NCI-H446 (cell line): Measurements from ENCODE around the gene CCDC158.
"Not testable (repeated sequence)": the region's sequence is repeated elsewhere in the genome, so short reads cannot be mapped to it uniquely, and the experiment has no call there.

Experiments
- DNase-seq, 2 experiments: peaks; one replicate each; lab custom pipeline; 2025; lab: John Stamatoyannopoulos, UW

The CCDC158 gene

DNA sequence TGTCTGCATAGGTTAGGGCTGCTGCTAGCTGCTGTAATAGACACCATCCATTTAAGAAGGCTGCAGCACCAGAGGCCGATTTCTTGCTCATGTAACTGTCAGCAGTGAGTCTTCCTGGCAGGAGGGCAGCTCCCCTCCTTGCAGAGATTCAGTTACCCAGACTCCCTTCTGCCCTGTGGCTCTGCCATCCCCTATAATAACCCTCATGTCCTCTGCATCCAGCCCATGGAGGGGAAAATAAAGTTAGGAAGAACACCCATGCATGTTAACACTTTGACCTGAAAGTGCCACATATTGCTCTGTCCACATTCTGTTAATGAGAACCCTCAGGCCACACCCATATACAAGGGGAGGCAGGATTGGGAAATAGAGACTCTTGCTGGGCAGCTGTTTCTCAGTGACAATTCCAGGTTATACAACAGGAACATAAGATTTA is 109.0 kb downstream of the CCDC158 start:
- no peak for DNase-seq

- DNase-seq, result no peak
These were observed 110.3 kb downstream of the CCDC158 start for GRCh38 chr4:76310683-76311082.

GRCh38 chr4:76309939-76310550 is 110.9 kb downstream of the CCDC158 start:
- DNase-seq, result no peak

DNA sequence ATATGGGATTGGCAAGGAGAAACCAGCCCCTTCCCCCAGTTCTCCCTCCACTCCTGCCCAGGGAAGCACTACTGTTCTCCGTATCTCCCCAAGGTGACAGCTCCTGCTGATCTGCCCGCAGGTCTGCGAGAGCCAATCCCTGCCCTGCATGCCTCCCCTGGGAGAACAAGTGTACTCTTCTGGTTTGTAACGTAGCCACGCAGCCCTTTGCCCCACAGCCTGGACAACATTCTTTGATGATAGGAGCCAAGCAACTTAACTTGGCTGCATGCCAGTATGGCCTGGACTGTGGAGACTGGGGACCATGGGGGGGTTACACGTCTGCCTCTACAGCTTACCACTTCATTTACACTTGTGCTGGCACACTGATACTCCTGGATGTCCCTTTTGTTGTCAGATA is 112.4 kb downstream of the CCDC158 start:
- DNase-seq, result no peak

GRCh38 chr4:76307660-76308014 is 113.3 kb downstream of the CCDC158 start:
- DNase-seq, result peak in 1 of 2 experiments; percentile 47

GRCh38 chr4:76306882-76307659 is 113.9 kb downstream of the CCDC158 start:
- DNase-seq, result peak in 1 of 2 experiments; percentile 27

DNA sequence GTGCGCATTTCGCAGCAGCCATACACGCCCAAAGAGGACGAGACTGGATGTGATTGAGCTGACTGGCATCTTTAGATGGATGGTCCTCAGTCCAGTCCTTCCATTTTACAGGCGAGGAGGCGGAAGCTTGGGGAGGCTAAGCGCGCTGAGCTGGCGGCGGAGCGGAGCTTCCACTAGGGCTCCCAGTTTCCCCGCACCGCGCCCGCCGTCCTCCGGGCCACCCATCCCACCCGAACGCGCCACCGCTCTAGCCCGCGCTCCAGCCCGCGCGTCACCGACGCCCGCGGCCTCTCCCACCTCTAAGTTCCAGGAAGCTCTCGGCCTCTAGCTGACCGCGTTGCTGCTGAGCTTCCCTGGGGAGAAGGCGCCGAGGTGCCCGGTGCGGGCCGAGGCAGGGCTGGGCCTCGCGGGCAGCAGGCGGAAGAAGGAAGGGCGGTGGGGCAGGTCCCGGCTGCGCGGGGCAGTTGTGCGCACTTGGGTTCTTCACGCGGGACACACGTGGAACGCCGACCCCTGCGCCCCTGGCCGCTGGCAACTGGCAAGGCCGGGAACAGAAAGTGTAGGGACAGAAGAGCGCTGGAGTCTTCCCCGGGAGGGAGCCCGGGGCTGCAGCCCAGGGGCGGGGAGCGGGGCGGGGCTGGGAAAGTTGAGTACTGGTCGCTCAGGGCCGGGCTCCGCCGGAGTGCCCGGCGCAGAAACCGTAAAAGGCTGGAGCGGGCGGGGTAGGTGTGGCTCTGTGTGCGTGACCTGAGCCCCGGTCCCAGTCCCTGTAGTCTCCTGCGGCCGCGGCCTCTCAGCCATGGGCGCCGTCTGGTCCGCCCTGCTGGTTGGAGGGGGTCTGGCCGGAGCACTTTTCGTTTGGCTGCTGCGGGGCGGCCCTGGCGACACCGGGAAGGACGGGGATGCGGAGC is 114.7 kb downstream of the CCDC158 start, which contains the start of gene STBD1:
STBD1 (plus strand) TSS at position 763 of the 911 bp plus-strand sequence; CDS start at position 800, 37 bp downstream.
- no peak for DNase-seq

DNA sequence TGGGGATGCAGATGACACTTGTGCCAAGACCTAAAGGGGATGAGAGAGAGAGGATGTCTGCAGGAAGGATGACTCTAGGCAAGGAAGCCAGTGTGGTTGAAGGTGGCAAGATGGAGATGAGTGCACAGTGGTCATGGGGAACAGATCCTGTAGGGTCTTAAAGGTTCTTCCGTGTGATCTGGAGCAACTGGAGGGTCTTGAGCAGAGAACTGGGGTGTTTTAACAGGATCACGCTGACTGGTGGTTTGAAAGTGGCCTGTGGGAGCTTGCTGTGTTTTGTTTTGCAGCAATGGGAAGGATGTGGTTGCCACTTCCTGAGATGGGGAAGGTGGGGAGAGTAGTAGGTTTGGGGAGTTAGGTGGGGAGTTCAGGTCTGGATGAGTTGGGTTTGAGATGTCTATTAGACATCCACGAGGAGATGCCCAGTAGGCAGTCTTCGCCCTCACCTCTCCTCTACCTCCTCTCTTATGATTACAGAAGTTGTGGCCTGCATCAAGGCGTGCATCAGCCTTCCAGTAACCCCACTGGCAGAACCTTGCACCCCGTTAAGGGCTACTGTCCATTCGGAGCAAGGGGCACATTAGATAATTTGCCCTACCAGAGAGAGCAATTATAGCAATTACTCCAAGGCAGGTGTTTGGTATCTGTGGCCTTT is 115.8 kb downstream of the CCDC158 start:
- DNase-seq, result no peak

GRCh38 chr4:76302826-76303438 is 118.0 kb downstream of the CCDC158 start:
- DNase-seq, result no peak

DNA sequence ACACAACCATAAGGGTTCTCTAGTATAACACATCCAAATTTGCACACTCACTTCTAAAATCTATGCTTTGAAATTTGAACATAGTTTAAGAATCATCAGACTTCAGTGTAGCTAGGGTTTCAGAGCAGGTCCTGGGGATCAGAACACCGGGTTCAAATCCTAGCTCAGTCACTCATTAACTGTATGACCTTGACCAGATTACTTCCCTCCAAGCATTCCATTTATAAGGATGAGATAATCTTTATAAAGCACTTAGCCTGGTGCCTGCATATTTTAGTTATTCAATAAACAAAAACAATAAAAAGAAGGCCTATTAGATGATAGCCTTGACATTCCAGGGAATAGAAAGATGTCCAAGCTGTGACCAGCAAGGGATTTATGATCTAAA is 119.2 kb downstream of the CCDC158 start:
- DNase-seq, result no peak

DNA sequence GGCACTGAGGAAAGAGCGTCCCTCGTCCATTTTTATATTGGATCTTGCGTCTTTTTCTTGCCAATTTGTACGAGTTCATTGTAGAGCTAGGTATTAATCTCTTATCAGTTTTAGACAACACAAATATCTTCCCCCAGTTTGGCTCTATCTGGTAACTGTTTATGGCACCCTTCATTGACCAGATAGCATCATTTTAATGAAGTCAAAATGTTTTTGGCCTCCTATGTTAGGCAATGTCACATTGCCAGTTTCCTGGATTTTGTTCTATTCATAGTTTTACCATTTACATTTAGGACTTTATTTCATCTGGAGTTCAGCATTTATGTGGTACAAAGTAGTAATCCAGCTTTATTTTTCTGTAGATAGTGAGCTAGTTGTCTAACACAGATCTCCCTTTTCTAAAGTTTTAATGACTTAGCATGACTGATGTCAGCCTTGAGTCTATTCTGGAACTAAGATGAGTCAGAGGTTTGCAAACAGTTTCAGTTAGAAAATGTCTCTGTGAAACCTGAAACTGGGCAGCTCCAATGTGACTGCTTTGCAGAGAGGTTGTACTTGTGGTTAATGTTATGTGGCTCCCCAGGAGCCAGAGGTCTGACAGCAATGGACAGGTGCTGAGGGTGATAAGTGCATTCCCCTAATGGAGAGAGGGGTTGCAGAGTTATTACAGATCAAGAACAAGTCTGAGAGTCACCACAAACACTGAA is 119.7 kb downstream of the CCDC158 start:
- no peak for DNase-seq

DNA sequence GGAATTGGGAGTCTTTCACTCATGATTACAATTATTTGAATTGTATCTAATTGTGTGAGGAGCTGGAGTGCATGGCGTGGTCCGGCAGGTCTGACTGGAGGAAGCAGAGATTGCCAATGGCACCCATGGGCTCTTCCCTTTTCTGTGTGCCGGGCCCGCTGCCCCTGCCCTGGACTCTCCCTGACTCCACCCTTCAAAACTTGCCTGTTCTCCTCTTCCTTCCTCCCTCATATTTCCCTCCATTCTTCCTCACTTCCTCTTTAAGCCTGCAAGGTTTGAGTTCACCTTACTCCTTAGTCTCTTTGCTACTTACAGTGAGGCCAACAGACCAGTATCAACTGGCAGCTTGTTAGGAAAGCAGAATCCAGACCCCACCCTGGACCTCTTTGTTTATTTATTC is 120.9 kb downstream of the CCDC158 start:
- no peak for DNase-seq

- no peak for DNase-seq
These were observed 122.7 kb downstream of the CCDC158 start for GRCh38 chr4:76298227-76298626.

DNA sequence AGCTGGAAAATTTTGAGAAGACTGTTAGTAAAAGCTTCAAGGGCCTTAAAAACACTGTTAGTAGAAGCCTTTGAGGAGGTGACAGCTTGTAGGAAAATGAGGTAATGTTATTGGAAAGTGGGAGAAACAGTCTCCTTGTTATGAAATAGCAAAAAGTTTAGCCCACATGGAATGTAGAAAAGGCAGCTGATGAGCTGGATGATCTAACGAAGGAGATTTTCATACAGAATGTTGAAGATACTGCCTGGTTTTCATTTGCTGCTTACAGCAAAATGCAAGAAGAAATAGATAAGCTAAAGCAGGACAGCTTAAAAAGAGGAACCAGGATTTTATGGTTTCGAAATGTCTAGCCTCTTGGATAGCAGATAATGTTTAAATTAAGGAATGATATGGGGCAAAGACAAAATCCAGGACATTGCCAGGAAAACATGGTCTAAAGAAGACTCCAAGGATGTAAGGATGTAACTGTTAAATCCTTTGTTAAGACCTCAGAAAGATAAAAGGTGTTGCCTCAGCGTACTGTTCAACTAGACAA is 124.6 kb downstream of the CCDC158 start:
- DNase-seq, result no peak

GRCh38 chr4:76293772-76294171 is 127.2 kb downstream of the CCDC158 start:
- DNase-seq, result no peak

- DNase-seq, result no peak
These were observed 128.2 kb downstream of the CCDC158 start for GRCh38 chr4:76292730-76293129.

DNA sequence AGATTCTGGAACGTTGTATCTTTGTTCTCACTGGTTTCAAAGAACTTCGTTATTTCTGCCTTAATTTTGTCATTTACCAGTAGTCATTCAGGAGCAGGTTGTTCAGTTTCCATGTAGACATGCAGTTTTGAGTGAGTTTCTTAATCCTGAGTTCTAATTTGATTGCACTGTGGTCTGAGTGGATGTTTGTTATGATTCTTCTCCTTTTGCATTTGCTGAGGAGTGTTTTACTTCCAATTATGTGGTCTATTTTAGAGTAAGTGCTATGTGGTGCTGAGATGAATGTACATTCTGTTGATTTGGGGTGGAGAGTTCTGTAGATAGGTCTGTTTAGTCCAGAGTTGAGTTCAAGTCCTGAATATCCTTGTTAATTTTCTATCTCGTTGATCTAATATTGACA is 133.1 kb downstream of the CCDC158 start:
- DNase-seq, result not testable (repeated sequence)

DNA sequence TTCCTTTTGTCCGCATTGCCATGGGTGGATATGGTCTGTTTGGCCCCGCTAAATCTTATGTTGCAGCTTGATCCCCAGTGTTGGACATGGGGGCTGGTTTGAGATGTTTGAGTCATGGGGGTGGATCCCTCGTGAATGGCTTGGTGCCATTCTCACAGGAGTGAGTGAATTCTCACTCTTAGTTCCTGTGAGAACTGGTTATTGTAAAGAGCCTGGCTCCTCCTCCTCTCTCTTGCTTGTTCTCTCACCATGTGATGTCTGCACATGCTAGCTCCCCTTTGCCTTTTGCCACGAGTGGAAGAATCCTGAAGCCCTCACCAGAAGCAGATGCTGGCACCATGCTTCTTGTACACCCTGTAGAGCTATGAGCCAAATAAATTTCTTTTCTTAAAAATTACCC is 137.0 kb downstream of the CCDC158 start:
- no peak for DNase-seq

DNA sequence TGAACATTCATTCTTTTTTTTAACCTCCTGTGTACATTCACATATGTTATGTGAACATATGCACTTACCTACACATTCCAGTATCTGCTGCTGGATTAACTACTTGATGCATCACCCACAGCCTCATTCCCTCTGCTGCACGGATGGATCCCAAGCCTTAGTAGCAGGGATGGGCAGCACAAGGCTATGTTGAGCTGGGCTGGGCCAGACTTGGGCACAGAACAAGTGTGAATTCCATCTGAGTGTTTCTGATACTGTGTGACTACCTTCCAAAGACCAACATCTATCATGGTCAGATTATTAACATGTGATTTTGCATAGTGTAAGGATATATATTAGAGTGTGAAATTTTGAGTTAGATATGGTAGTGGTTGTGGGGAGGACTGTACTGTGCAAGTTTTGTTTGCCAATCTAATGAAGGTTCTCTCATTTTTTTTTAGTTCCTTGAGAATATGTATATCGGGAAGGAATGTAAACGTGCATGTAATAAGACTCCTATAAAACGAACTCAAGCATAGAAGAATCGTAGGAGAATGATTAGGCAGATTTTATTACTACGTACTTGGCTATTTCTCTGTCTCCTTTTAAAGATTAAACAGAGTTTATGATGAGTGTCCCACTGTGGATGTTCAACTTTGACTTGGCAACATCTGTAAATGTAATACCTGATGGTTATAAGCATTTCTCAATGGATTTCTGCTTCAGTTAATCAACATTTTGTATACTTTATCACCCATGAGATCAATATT is 137.8 kb downstream of the CCDC158 start:
- DNase-seq, result no peak

DNA sequence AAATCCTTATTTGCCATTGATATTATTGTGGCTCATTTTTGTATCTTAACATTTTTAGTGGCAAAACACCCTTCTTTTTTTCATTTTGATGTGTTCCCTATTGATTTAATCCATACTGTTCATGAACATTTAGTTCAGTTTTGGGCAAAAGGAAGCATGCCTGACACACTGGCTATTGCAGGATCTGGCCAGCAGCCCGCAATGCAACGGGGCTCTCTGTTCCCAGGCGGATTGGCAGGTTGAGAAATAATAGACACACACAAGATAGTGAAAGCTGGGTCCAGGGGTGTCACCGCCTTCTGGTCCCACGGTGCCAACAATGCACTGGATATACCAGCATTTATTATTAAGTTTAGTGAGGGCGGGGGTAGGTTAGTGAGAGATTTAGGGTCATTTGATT is 139.3 kb downstream of the CCDC158 start:
- not testable (repeated sequence) for DNase-seq
